Smooth muscle cell (in vitro differentiated cells): ENCODE measurements around the gene GPR152. TPM values are rescaled to one million over a fixed set of nuclear protein-coding genes. Genes with fewer than 3 reads are reported as not detected.
"Not testable (repeated sequence)": the region's sequence is repeated elsewhere in the genome, so short reads cannot be mapped to it uniquely, and the experiment has no call there.

Source experiments
- DNase-seq: peaks from one replicate; lab custom pipeline; 2025; ENCODE audit not compliant: unreplicated experiment; lab: John Stamatoyannopoulos, UW
- H2AFZ ChIP-seq: fragments of 200-600 bp; sonication (generic); 2 replicates; pipeline ENCODE4 v1.6.0; 2016; ENCODE audit warnings: antibody characterized with exemption, low read depth, mild to moderate bottlenecking
- H3F3A ChIP-seq: fragments of 200-600 bp; sonication (generic); 2 replicates; pipeline ENCODE4 v1.6.0; 2017; ENCODE audit warnings: antibody characterized with exemption, low read depth
- H3K27ac ChIP-seq: fragments of 200-600 bp; sonication (generic); 2 replicates; pipeline ENCODE4 v1.5.1; 2016; ENCODE audit warnings: low read depth, mild to moderate bottlenecking
- H3K27me3 ChIP-seq: fragments of 200-600 bp; sonication (generic); 2 replicates; pipeline ENCODE4 v1.6.1; 2016; ENCODE audit warnings: low read depth, mild to moderate bottlenecking
- H3K36me3 ChIP-seq: fragments of 200-600 bp; sonication (generic); 2 replicates; pipeline ENCODE4 v1.5.1; 2016; ENCODE audit warnings: low read depth
- H3K4me1 ChIP-seq: fragments of 200-600 bp; sonication (generic); 2 replicates; pipeline ENCODE4 v1.5.1; 2016; ENCODE audit warnings: low read depth
- H3K4me2 ChIP-seq: fragments of 200-600 bp; sonication (generic); 2 replicates; pipeline ENCODE4 v1.6.0; 2016; ENCODE audit warnings: mild to moderate bottlenecking
- H3K4me3 ChIP-seq: fragments of 200-600 bp; sonication (generic); 2 replicates; pipeline ENCODE4 v1.5.1; 2016; ENCODE audit warnings: mild to moderate bottlenecking
- H3K79me2 ChIP-seq: fragments of 200-600 bp; sonication (generic); 2 replicates; pipeline ENCODE4 v1.6.0; 2016; ENCODE audit warnings: low read depth, mild to moderate bottlenecking
- H3K9ac ChIP-seq: fragments of 200-600 bp; sonication (generic); 2 replicates; pipeline ENCODE4 v1.6.0; 2016; ENCODE audit warnings: low read depth
- H3K9me3 ChIP-seq: fragments of 200-600 bp; sonication (generic); replicated peaks from 2 replicates; pipeline ENCODE4 v1.5.1; 2016; ENCODE audit warnings: low read depth
- H4K20me1 ChIP-seq: fragments of 200-600 bp; sonication (generic); 2 replicates; pipeline ENCODE4 v1.6.0; 2016; ENCODE audit warnings: low read depth
- CTCF ChIP-seq: fragments of 200-600 bp; sonication (generic); IDR thresholded peaks from 2 replicates; pipeline ENCODE4 v1.5.1; 2017; ENCODE audit warnings: borderline replicate concordance, mild to moderate bottlenecking, antibody characterized with exemption; ENCODE audit not compliant: insufficient read depth, poor library complexity, severe bottlenecking
- WGBS: methylation state at CpG from one replicate; pipeline ENCODE4 v1.1.7; 2016; ENCODE audit warnings: low lambda C conversion rate; 5-methylcytosine and 5-hydroxymethylcytosine counted together
- polyA plus RNA-seq: library from polyadenylated mRNA; unstranded; fragments of >200 nt; fragmentation: Nextera tagmentation; extraction: Ambion mirVana; gene quantifications from 2 replicates; pipeline ENCODE4 v1.2.1, GENCODE V29; 2016
- total RNA-seq: library from RNA; depleted of rRNA; stranded (reverse); fragments of >200 nt; gene quantifications from 2 replicates; pipeline ENCODE4 v1.2.3, GENCODE V29; 2014

GPR152 gene
- total and polyA plus RNA-seq, 2 experiments from 2014 or later, result 0.27 TPM; not detected in 1

- Histone ChIP-seq H3K27ac (no peak overlapping the region), H3K9ac (no peak overlapping the region), H2AFZ (no peak overlapping the region), H3K4me3 (no peak overlapping the region), H4K20me1 (peaks cover 10% of the 10 kb centered on the region), H3K4me2 (no peak overlapping the region), H3K4me1 (peaks cover 4% of the 10 kb centered on the region), H3F3A (no peaks in the 10 kb centered on the region), H3K27me3 (no peaks in the 10 kb centered on the region), H3K79me2 (peaks cover 14% of the 10 kb centered on the region), H3K9me3 (no peaks in the 10 kb centered on the region), H3K36me3 (no peaks in the 10 kb centered on the region)
- WGBS, result 99% methylated on average over 6 of the region's 6 CpGs
- TF ChIP-seq CTCF, result no peak
- DNase-seq, result no peak
These were observed 47.3 kb downstream of the GPR152 start for GRCh38 chr11:67405196-67405567.

- no peak overlapping the region for H3K4me2 ChIP-seq
- H3K79me2 ChIP-seq, result peaks cover 19% of the 10 kb centered on the region
- peaks cover 4% of the 10 kb centered on the region for H3K4me1 ChIP-seq
- DNase-seq, result no peak
- TF ChIP-seq CTCF, result no peak
- no peaks in the 10 kb centered on the region for H3K9me3 ChIP-seq
- H3F3A ChIP-seq, result no peaks in the 10 kb centered on the region
- no peaks in the 10 kb centered on the region for H3K36me3 ChIP-seq
- H3K27me3 ChIP-seq, result no peaks in the 10 kb centered on the region
- no peak overlapping the region for H3K9ac ChIP-seq
- H3K4me3 ChIP-seq, result no peak overlapping the region
- 80% methylated on average over 10 of the region's 13 CpGs for WGBS
- no peak overlapping the region for H3K27ac ChIP-seq
- H2AFZ ChIP-seq, result no peak overlapping the region
- peaks cover 15% of the 10 kb centered on the region for H4K20me1 ChIP-seq
These were observed 47.9 kb downstream of the GPR152 start for GRCh38 chr11:67404515-67405195.

- not testable (repeated sequence) for H3K9ac ChIP-seq, H3K27me3 ChIP-seq, DNase-seq, H3K27ac ChIP-seq, H2AFZ ChIP-seq, H3K4me3 ChIP-seq, H3K4me1 ChIP-seq, H3K4me2 ChIP-seq, H3K36me3 ChIP-seq, H3K9me3 ChIP-seq, H3F3A ChIP-seq
- Histone ChIP-seq H4K20me1 (peaks cover 24% of the 10 kb centered on the region), H3K79me2 (peaks cover 22% of the 10 kb centered on the region)
- 98% methylated on average over 9 of the region's 9 CpGs for WGBS
These were observed 49.4 kb downstream of the GPR152 start for GRCh38 chr11:67403085-67403484.

GRCh38 chr11:67402192-67402839, 50.2 kb downstream of the GPR152 start:
- peak overlapping the region; percentile 25 for H3K27ac ChIP-seq
- H3F3A ChIP-seq, H2AFZ ChIP-seq, H3K4me1 ChIP-seq, H3K27me3 ChIP-seq, DNase-seq, H3K9ac ChIP-seq, H3K36me3 ChIP-seq, H3K9me3 ChIP-seq: not testable (repeated sequence)
- H3K4me3 ChIP-seq, result peak overlapping the region; percentile 30
- WGBS, result 84% methylated on average over 19 of the region's 19 CpGs
- H3K79me2 ChIP-seq, result peaks cover 22% of the 10 kb centered on the region
- peak overlapping the region; percentile 75 for H3K4me2 ChIP-seq
- peaks cover 24% of the 10 kb centered on the region for H4K20me1 ChIP-seq
